SIG-M5 (cell line): ENCODE results near the gene MYO1H.
"Not testable (repeated sequence)": the region's sequence is repeated elsewhere in the genome, so short reads cannot be mapped to it uniquely, and the experiment has no call there.

Experiments used
- DNase-seq: peaks from one replicate; lab custom pipeline; 2025; lab: John Stamatoyannopoulos, UW

MYO1H gene

DNA sequence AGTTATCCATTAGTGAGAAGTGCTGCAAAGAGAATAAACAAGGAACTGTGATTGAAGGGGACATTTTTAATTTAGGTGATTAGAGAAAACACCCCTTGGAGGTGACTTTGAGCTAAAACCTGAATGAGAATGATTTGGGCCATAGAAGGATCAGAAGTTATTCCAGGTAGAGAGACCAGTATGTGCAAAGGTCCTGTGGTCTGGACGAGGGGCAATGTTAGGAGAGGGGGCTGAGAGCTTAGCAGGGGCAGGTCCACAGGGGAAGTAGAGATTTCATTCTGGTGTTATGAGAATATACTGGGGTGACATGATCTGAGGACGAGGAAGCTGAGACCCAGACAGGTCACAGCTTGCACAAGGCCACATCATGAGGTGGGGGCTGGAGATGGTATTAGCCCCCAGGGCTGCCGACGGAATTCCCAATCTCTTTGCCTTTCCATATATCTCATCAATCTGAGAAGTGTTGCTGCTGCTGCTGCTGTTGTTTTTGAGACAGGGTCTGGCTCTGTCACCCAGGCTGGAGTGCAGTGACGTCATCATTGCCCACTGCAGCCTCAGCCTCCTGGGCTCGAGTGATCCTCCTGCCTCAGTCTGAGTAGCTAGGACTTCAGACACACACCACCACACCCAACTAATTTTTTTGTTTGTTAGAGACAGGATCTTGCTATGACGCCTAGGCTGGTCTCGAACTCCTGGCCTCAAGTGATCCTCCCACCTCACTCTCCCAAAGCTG lies 73.8 kb downstream of the MYO1H start:
- no peak for DNase-seq

- DNase-seq, result no peak
Observed at GRCh38 chr12:109422251-109422650, 74.6 kb downstream of the MYO1H start.

- no peak for DNase-seq
Observed at GRCh38 chr12:109423392-109423791, 75.7 kb downstream of the MYO1H start.

- DNase-seq, result no peak
Observed at GRCh38 chr12:109428037-109428629, 80.4 kb downstream of the MYO1H start.

GRCh38 chr12:109428804-109429203 lies 81.1 kb downstream of the MYO1H start:
- DNase-seq, result not testable (repeated sequence)

- DNase-seq, result no peak
Observed at GRCh38 chr12:109430244-109430643, 82.5 kb downstream of the MYO1H start.

GRCh38 chr12:109432431-109432830 lies 84.7 kb downstream of the MYO1H start:
- DNase-seq, result no peak

GRCh38 chr12:109432842-109433304 lies 85.2 kb downstream of the MYO1H start:
- no peak for DNase-seq

DNA sequence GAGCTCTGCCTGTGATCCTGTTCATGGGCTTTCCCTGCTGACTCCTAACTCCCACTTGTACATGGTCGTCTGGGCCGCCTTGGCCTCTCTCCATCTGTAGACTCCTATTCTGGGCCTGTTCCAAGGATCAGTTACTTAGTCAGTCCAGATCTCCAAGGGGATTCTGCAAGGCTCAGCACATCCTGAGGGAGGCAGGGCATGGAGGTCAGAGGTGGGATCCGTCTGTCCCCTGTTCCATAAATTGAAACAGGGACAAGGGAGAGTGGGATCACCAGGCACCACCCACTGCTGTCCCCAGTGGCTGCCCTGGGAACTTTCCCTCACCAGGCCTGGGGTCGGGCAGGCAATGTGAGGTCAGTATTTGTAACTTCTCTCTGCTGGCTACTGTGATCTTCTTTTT lies 85.9 kb downstream of the MYO1H start:
- DNase-seq, result no peak

DNA sequence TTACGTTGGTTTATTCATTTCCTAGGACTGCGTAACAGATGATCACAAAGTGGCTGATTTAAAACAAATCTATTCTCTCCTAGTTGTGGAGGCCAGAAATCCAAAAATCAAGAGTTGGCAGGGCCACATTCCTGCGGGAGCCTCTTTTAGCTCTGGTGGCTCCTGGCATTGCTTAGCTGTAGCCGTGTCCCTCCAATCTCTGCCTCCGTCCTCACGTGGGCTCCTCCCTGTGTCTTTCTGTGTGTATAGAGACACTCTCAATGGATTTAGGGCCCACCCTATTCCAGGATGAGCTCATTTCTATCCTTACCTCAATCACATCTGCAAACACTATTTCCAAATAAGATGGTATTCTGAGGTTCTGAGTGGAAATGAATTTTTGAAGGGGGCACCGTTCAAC lies 86.9 kb downstream of the MYO1H start:
- DNase-seq, result no peak

DNA sequence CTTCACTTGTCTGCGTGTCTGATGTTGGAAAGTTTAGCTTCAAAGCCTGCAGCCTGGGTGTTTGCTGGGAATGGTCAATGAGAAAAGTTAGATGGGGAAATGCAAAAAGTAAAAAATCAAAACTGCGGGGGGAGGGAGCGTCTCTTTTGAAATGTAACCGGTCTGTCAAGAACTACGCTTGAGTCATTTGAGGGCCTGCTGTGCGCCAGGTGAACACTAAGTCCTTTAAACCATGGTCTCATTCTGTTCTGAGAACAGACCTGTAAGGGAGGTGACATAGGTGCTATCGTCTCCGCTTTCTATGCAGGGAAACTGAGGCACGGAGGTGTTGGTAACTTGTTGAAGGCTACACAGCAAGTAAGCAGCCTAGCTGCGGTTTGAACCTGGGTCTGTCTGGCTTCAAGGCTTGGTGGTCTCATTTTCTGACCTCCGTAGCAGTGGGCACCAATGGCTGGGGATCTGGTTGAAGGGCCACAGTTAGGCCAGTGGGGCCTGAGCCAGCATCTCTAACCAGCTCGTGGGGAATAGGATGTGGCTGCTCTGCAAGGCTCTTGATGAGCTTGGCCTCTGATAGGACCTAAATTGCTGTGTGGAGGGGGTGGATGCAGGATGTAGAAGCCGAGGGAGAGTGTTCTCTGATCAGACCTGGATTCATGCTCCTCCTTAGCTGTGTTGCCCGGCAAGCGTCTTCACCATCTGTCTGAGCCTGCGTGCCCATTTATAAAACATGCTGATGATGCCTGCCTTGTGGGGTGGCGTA lies 87.9 kb downstream of the MYO1H start:
- DNase-seq, result no peak

DNA sequence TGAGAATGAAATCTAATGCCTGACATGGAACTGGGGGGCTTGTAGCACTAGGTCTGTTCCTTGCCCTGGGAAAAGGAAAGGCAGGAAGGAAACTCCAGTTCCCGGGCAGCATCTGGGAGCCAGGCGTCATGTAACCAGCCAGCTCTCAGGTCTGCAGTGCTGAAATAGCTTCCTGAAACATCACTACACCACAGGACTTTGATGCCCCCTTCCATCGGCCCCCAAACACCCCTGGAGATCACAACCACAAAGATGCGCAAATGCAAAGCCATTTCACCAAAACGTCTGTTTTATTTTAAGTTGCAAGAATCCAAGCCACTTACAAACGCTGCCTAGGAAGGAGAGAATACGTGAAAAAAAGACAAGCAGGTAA lies 88.5 kb downstream of the MYO1H start:
- no peak for DNase-seq

GRCh38 chr12:109439181-109439580 lies 91.5 kb downstream of the MYO1H start:
- no peak for DNase-seq

GRCh38 chr12:109439951-109440350 lies 92.3 kb downstream of the MYO1H start:
- DNase-seq, result not testable (repeated sequence)

- DNase-seq, result no peak
Observed at GRCh38 chr12:109440851-109441490, 93.3 kb downstream of the MYO1H start.

DNA sequence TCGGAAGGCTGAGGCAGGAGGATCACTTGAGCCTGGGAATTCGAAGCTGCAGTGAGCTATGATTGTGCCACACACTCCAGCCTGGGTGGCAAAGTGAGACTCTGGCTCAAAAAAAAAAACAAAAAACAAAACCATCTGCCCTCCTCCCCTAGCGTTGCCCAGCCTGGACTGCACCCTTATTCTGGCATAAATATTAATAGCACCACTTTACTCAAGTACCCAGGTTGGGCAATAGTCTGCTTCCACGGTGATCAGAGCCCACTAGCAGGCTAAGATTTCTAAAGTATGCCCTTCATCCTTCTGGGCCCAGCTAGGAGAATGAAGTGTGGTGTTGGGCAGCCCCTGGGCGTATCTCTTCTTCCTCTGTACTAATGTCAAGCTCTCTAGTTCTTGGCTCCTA lies 96.1 kb downstream of the MYO1H start:
- no peak for DNase-seq

- DNase-seq, result no peak
Observed at GRCh38 chr12:109444259-109444658, 96.6 kb downstream of the MYO1H start.

GRCh38 chr12:109445191-109445609 lies 97.5 kb downstream of the MYO1H start:
- DNase-seq, result no peak

DNA sequence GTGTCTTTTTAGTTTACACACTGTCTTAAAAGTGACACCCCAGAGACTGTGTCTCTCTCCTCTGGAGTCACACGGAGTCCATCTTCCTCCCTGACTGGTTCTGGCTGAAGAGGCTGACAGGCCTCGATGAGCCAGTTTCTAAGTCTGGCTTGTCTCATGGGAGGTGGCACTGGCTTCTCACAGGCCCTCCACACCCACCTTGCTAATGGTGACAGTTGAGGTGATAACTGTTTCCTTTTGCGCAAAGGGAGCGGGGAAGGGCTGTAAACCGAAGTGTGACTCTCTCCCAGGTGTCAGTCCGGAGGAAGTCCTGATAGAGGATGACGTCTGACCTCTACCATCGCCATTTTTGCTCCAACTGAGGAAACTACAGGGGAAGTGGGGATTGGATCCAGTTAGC lies 99.2 kb downstream of the MYO1H start:
- no peak for DNase-seq

DNA sequence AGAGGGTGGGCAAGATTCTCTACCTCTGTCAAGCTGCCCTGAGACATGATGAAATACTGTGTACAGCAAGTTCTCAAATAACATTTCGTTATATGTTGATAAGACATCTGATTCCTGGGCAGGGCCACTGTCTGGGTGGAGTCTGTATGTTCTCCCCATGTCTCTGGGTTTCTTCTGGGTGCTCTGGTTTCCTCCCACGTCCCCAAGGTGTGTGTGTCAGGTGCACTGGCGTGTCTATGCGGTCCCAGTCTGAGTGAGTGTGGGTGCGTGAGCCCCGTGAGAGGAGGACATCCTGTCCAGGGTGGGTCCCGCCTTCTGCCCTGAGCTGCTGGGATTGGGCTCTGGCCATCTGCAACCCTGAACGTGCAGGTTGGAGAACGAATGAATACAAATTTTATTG lies 99.8 kb downstream of the MYO1H start:
- DNase-seq, result no peak

DNA sequence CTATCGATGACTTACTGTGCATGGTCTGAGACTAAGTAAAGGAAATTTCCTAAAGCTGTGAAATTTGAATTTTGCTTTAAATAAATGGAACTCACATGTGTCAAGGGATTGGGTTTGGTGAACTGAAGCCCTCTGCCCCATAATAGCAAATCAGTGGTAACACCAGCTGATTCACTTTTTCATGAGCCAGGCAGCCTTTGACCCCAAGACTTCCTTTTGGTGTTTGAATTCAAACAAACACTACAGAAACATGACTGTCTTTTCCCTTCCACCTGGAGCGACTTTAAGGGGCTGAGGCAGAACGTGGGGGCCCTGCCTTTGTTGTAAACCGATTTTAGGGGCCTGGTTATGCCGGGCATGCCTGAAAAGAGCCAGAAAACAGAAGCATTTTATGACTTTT lies 100.6 kb downstream of the MYO1H start:
- no peak for DNase-seq

DNA sequence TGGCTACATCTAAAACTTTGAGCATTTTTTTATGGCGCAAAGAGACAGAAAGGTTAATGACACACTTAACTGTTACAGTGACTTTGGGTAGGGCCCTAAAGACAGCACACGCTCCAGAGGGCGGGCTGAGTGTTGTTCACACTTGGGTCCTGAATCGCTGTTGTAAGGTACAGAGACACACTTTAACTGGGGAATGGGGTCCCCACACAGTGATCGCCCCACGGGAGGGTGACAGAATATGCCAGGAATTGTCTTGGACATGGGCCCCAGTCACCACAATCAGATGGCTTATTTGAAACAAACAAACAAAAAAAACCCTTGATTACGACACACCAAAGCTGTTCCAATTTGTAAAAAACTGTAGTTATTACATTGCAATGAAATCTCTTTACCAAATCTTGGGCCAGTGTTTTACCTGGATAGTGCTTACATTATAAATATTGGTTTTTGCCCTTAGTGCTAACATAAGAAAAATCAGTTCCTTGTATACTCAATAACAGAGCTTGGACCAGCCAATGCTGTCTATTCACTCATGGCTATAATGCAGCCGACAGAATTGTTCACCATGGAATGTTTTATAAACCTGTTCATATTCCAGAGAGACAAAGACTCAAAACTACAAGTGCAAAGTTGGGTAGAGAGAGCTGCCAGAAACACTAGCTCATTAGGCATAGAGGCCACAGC lies 101.1 kb downstream of the MYO1H start:
- no peak for DNase-seq
